Measurements from ENCODE around the gene MROH2A. TPM values are rescaled to one million over a fixed set of nuclear protein-coding genes. Genes with fewer than 3 reads are reported as not detected.
"Not testable (repeated sequence)": the region's sequence is repeated elsewhere in the genome, so short reads cannot be mapped to it uniquely, and the experiment has no call there.

Gene MROH2A
- total RNA-seq, 1 experiment from 2014 or later, result not detected

DNA sequence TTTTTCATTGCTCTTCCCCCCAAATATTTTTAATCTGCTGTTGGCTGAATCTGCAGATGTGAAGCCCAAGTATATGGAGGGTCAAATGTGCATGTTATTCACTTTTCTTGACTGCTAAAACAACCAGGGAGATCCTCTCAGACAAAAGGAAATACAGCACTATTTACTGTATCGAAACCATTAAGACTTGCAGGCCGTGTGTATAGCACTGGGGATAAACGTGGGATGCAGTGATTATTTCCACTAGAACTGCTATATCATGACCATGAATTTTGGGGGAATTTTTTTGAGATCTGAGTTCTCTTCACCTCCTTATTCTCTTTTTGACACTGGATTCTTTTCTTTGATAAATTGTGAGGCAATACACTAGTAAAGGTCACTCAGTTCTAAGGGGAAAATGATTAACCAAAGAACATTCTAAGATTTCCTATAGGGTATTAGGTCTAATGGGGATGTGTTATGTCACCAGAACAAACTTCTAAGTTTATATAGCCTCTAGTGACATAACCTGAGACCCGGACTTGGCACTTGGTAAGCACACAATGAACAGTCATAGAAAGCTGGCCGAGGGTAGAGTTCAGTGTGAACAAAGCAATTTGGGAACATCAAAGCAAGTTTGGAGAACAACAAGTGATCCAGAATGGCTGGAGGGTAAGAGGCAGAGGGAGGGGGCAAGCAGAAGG, 32.9 kb upstream of the MROH2A start:
- RAD21 ChIA-PET (ENCODE audit: low non-redundant PET in 1 of 2, low total read pairs in 2 of 2, uncharacterized antibody in 2 of 2, unreplicated experiment in 2 of 2), result no interaction called here
- Histone ChIP-seq H3K4me3 (replicated peaks in 1 of 2; ENCODE audit: low read depth in 1 of 2, low read length in 2 of 2) (no peak overlapping the region), H3K79me2 (ENCODE audit: insufficient read depth, low read length) (no peaks in the 10 kb centered on the region), H3K9me3 (ENCODE audit: control insufficient read depth in 1 of 2, insufficient read depth in 1 of 2, low read depth in 1 of 2, low read length in 2 of 2) (no peaks in the 10 kb centered on the region), H3K27me3 (ENCODE audit: insufficient read depth, low read length) (no peaks in the 10 kb centered on the region), H3K4me2 (ENCODE audit: low read length) (no peak overlapping the region), H3K9ac (ENCODE audit: low read length) (no peak overlapping the region), H3K27ac (ENCODE audit: low read depth, low read length) (no peak overlapping the region), H3K36me3 (ENCODE audit: control insufficient read depth in 1 of 2, insufficient read depth in 2 of 2, low read length in 2 of 2) (no peaks in the 10 kb centered on the region), H4K20me1 (ENCODE audit: insufficient read depth) (no peaks in the 10 kb centered on the region), H3K9me2 (ENCODE audit: insufficient read depth) (no peaks in the 10 kb centered on the region), H3K4me1 (ENCODE audit: control insufficient read depth in 1 of 2, insufficient read depth in 2 of 2, low read length in 2 of 2) (no peaks in the 10 kb centered on the region), H2AFZ (ENCODE audit: low read depth, low read length, poor library complexity, severe bottlenecking) (no peak overlapping the region)
- intact Hi-C loops (cut with micrococcal nuclease), result no loop called here
- DNase-seq (ENCODE audit: low read depth, low spot score), result no peak
- no peak for ATAC-seq
- no TSS peak for BruUV-seq (replicated peaks)
- POLR2A ChIA-PET, result no interaction called here
- TF ChIP-seq YY1 (IDR thresholded peaks at IDR 0.05; ENCODE audit: extremely low read depth, insufficient replicate concordance, low read depth, low read length) (no peak), SIN3A (IDR thresholded peaks at IDR 0.05; ENCODE audit: low read depth) (no peak), JUND (IDR thresholded peaks at IDR 0.05) (no peak), ELF1 (IDR thresholded peaks at IDR 0.05; ENCODE audit: borderline replicate concordance, low read depth) (no peak), CEBPB (IDR thresholded peaks at IDR 0.05; ENCODE audit: low read depth) (no peak)
- CTCF ChIA-PET, result no interaction called here

DNA sequence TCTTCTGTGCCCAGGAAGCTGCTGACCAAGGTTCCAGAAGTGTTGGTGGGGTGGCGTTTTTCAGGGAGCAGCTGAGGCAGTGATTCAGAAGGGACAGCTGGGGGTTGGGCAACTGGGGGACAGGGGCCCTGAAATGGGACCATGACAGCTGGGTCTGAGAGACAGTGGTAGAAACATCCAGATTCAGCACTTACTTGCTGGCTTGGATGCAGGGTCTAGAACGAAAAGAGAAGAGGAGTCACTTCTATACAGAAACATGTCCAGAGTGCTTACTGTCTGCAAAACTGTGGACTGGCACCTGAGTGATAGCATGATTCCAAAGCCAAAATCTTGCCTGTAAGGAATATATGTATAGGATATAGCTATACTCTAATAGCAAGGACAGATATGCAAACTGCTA, 32.3 kb upstream of the MROH2A start:
- H3K9me2 ChIP-seq (ENCODE audit: insufficient read depth); POLR2A ChIA-PET; H4K20me1 ChIP-seq (ENCODE audit: insufficient read depth); intact Hi-C loops (cut with micrococcal nuclease); H3K79me2 ChIP-seq (ENCODE audit: insufficient read depth, low read length); H3K4me1 ChIP-seq (ENCODE audit: control insufficient read depth in 1 of 2, insufficient read depth in 2 of 2, low read length in 2 of 2); BruUV-seq (replicated peaks); RAD21 ChIA-PET (ENCODE audit: low non-redundant PET in 1 of 2, low total read pairs in 2 of 2, uncharacterized antibody in 2 of 2, unreplicated experiment in 2 of 2); H3K9ac ChIP-seq (ENCODE audit: low read length); H3K4me3 ChIP-seq (replicated peaks in 1 of 2; ENCODE audit: low read depth in 1 of 2, low read length in 2 of 2); DNase-seq (ENCODE audit: low read depth, low spot score); H3K4me2 ChIP-seq (ENCODE audit: low read length); CTCF ChIA-PET; H3K36me3 ChIP-seq (ENCODE audit: control insufficient read depth in 1 of 2, insufficient read depth in 2 of 2, low read length in 2 of 2); H3K9me3 ChIP-seq (ENCODE audit: control insufficient read depth in 1 of 2, insufficient read depth in 1 of 2, low read depth in 1 of 2, low read length in 2 of 2); H3K27ac ChIP-seq (ENCODE audit: low read depth, low read length); H2AFZ ChIP-seq (ENCODE audit: low read depth, low read length, poor library complexity, severe bottlenecking); ATAC-seq; H3K27me3 ChIP-seq (ENCODE audit: insufficient read depth, low read length): not testable (repeated sequence)

Data from HCT116 (cell line).